Fibroblast of mammary gland (primary cell): ENCODE measurements around the gene CCDC71.

ENCODE experiments used
- DNase-seq: peaks from one replicate; pipeline ENCODE4 v3.0.0-alpha.2; 2010; ENCODE audit warnings: low read depth
- H3K4me3 ChIP-seq: 2 replicates; pipeline ENCODE4 v1.5.1; 2011; ENCODE audit warnings: low read depth, mild to moderate bottlenecking, low read length, moderate library complexity; ENCODE audit not compliant: control insufficient read depth
- TF ChIP-seq, protein P1 (sequence below): conservative IDR thresholded peaks from 2 replicates; pipeline ENCODE4 v1.5.1; 2011; ENCODE audit warnings: low read depth, low read length, inconsistent platforms; ENCODE audit not compliant: control insufficient read depth, insufficient read depth

The CCDC71 gene

DNA sequence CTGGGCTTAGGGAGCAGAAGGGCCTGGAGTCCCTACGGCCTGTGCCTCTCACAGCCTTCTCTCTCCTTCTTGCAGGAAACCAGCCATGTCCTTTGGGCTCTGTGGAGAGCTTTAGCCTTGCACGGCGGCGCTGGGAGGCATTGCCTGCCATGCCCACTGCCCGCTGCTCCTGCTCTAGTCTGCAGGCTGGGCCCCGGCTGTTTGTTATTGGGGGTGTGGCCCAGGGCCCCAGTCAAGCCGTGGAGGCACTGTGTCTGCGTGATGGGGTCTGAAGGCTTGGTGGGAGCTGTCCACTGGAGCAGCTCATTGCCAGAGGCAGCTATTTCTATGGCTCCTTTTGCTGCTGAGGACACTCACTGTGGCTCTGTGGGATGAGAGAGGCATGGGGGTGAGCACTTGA, 9.4 kb upstream of the CCDC71 start:
- no peak overlapping the region for H3K4me3 ChIP-seq
- no peak for DNase-seq
- TF ChIP-seq, protein P1, sequence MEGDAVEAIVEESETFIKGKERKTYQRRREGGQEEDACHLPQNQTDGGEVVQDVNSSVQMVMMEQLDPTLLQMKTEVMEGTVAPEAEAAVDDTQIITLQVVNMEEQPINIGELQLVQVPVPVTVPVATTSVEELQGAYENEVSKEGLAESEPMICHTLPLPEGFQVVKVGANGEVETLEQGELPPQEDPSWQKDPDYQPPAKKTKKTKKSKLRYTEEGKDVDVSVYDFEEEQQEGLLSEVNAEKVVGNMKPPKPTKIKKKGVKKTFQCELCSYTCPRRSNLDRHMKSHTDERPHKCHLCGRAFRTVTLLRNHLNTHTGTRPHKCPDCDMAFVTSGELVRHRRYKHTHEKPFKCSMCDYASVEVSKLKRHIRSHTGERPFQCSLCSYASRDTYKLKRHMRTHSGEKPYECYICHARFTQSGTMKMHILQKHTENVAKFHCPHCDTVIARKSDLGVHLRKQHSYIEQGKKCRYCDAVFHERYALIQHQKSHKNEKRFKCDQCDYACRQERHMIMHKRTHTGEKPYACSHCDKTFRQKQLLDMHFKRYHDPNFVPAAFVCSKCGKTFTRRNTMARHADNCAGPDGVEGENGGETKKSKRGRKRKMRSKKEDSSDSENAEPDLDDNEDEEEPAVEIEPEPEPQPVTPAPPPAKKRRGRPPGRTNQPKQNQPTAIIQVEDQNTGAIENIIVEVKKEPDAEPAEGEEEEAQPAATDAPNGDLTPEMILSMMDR: no peak

DNA sequence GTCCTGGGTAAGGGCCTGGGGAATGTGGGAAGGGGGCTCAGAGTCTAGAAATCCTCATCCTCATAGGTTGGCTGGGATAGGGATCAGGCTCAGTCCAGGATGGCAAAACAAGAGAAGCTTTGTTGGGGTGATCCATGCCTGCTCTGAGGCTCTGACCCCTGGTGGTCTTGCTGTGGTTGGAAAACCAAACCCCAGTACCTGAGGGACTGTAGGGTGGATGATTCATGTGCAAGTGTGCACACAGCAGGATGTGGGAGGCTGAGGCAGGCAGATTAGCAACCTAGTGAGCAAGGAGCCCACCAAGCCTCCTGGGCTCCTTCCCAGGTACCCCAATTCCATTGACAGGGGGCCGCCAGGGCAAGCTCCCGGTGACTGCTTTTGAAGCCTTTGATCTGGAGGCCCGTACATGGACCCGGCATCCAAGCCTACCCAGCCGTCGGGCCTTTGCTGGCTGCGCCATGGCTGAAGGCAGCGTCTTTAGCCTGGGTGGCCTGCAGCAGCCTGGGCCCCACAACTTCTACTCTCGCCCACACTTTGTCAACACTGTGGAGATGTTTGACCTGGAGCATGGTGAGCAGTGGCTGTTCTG, 8.4 kb upstream of the CCDC71 start:
- TF ChIP-seq, protein P1: no peak
- DNase-seq: no peak
- no peak overlapping the region for H3K4me3 ChIP-seq

DNA sequence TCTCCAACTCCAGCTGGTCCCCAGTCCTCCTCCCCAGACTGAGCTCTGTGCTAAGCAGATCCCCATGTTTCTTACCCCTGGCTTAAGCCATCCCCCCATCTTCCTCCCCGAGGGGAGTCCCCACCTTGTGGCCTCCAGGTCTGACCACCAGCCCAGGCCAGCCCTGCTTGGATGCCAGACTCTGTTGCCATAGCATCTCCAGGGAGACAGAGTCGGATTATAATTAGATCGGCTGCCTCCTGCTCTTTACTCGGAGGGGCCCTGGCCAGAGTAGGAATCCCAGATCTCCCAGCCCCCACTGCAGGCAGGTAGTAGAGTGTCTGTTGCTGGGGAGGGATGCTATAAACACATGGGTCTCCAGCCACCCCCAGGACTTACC, 7.7 kb upstream of the CCDC71 start:
- DNase-seq: no peak
- TF ChIP-seq, protein P1: no peak
- H3K4me3 ChIP-seq: no peak overlapping the region

DNA sequence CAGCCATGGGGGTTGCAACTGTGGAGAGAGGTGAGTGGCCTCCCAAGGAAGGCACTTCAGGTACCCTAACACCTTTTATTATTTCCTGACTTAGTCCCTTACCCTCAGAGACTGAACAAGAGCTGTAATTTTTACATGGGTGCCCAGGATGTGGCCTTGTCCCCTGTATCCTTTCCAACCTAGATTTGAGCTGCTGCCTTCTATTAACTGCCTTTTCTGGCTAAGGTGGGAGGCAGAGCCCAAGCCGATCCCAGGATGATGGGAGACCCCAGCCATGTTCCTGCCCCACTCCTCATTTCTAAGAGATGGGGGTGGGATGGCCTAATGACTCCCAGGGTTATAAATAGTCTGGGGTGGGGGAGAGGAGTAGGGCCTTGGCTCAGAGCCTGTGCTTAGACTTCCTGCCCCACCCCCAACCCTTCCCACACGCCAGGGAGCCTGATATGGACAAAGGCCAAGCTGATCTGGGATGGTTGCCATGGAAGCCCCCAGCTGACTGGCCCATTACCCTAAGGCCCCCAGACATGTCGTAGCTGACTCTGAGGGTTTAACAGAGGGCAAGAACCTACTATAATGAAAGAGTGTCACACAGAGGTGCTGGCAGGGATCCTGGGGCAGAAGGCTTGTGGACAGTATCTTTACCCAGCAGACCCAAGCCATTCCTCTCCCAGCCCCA, 7.1 kb upstream of the CCDC71 start:
- no peak overlapping the region for H3K4me3 ChIP-seq
- TF ChIP-seq, protein P1: no peak
- no peak for DNase-seq

DNA sequence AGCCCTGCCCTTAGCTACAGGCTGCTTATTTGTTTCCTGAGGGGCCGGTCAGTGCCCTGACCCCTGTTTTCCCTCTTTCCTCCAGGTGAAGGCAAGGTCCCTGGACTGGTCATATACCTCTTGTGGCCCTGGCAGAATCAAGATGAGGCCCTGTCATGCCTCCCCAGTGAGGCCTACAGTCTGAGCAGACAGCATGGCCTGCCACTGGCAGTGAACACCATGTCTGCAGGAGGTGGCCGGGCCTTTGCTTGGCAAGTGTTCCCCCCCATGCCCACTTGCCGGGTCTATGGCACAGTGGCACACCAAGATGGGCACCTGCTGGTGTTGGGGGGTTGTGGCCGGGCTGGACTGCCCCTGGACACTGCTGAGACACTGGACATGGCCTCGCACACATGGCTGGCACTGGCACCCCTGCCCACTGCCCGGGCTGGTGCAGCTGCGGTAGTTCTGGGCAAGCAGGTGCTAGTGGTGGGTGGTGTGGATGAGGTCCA, 6.5 kb upstream of the CCDC71 start:
- DNase-seq: no peak
- H3K4me3 ChIP-seq: no peak overlapping the region
- TF ChIP-seq, protein P1: no peak

DNA sequence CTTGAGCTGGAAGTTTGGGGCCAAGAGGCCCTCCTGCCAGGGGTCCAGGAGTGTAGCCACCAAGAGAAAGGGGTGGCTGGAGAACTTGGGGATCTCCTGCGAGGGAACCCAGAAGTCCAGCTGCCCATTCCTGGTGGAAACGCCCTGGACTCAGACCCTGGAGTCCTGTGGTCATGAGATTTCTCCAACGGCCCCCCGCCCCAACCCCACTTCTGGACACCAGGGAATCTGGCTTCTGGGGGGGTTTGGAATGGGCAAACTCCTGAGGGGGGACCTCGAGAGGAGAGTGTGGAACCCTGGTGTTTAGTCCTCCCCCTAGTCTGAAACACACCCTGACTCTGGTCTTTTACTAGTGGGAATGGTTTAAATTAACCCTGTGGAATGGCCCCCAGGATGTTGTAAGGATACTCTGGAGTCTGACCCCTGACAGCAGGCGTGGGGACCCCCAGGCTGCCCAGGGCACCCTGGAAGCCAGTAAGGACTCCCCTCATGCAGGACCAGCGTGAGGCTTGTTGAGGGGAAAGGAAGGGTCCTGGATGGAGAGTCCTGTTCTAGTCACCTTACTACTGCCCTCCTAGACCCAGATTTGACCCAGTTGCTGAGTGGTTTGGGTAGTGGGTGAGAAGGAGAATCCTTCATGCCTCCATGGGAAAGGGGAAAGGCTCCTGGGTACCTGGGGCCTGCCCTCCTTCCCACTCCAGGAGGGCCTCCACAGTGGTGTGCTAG, 5.8 kb upstream of the CCDC71 start:
- TF ChIP-seq, protein P1: no peak
- no peak for DNase-seq
- H3K4me3 ChIP-seq: peak overlapping the region; percentile 69
